HG02798 (cell line): ENCODE measurements around the gene WIZ.

Experiments
- ATAC-seq: cut with Tn5 transposase; IDR thresholded peaks from one replicate; pipeline ENCODE4 v1.9.1; 2021; ENCODE audit warnings: mild to moderate bottlenecking; ENCODE audit not compliant: unreplicated experiment, poor library complexity

Gene WIZ

GRCh38 chr19:15466851-15467733 is 17.3 kb upstream of the WIZ start:
- no peak for ATAC-seq

- ATAC-seq = peak; percentile 43
Measured at GRCh38 chr19:15464394-15465385, 14.9 kb upstream of the WIZ start, which contains the start of gene RASAL3. TSS of gene RASAL3 (minus strand) at chr19:15464544. CDS start at chr19:15464358, 186 bp downstream.

- peak; percentile 56 for ATAC-seq
Measured at GRCh38 chr19:15463861-15464371, 14.2 kb upstream of the WIZ start.

GRCh38 chr19:15461694-15462093 is 11.9 kb upstream of the WIZ start:
- no peak for ATAC-seq

- no peak for ATAC-seq
Measured at GRCh38 chr19:15457701-15458484, 8.1 kb upstream of the WIZ start.

- ATAC-seq = no peak
Measured at GRCh38 chr19:15456871-15457700, 7.3 kb upstream of the WIZ start.

- no peak for ATAC-seq
Measured at GRCh38 chr19:15456441-15456840, 6.7 kb upstream of the WIZ start.

- no peak for ATAC-seq
Measured at GRCh38 chr19:15455996-15456395, 6.2 kb upstream of the WIZ start.

GRCh38 chr19:15453906-15454860 is 4.4 kb upstream of the WIZ start:
- no peak for ATAC-seq

GRCh38 chr19:15453091-15453578 is 3.4 kb upstream of the WIZ start:
- ATAC-seq = no peak

- ATAC-seq = no peak
Measured at GRCh38 chr19:15452111-15453047, 2.6 kb upstream of the WIZ start.

- no peak for ATAC-seq
Measured at GRCh38 chr19:15450528-15450890, 753 bp upstream of the WIZ start.

GRCh38 chr19:15448778-15449619 is 757 bp downstream of the WIZ start:
- ATAC-seq = peak; percentile 11

GRCh38 chr19:15448044-15448777 is 1.5 kb downstream of the WIZ start:
- ATAC-seq = no peak

GRCh38 chr19:15447057-15447456 is 2.7 kb downstream of the WIZ start:
- ATAC-seq = no peak
